GM20000 (cell line): ENCODE results near the gene STXBP6.
"Not testable (repeated sequence)": the region's sequence is repeated elsewhere in the genome, so short reads cannot be mapped to it uniquely, and the experiment has no call there.

Source experiments
- DNase-seq: peaks from one replicate; pipeline ENCODE4 v3.0.0; 2012; ENCODE audit warnings: low spot score
- CTCF ChIP-seq: IDR thresholded peaks from 2 replicates; pipeline ENCODE4 v1.5.1; 2012; ENCODE audit warnings: mild to moderate bottlenecking, control low read depth; ENCODE audit errors: extremely low read depth, missing control alignments

STXBP6 gene

GRCh38 chr14:24941719-24942118 is 108.2 kb downstream of the STXBP6 start:
- DNase-seq: no peak
- no peak for TF ChIP-seq CTCF

- no peak for DNase-seq
- TF ChIP-seq CTCF: no peak
These were observed 109.6 kb downstream of the STXBP6 start for GRCh38 chr14:24940213-24940783.

GRCh38 chr14:24938593-24938992 is 111.4 kb downstream of the STXBP6 start:
- no peak for TF ChIP-seq CTCF
- no peak for DNase-seq

GRCh38 chr14:24937300-24937699 is 112.6 kb downstream of the STXBP6 start:
- no peak for TF ChIP-seq CTCF
- DNase-seq: no peak

GRCh38 chr14:24936773-24937172 is 113.2 kb downstream of the STXBP6 start:
- not testable (repeated sequence) for DNase-seq

GRCh38 chr14:24935796-24936195 is 114.2 kb downstream of the STXBP6 start:
- TF ChIP-seq CTCF: no peak
- no peak for DNase-seq

GRCh38 chr14:24928386-24928900 is 121.5 kb downstream of the STXBP6 start:
- DNase-seq: no peak
- no peak for TF ChIP-seq CTCF

- TF ChIP-seq CTCF: no peak
- no peak for DNase-seq
These were observed 122.1 kb downstream of the STXBP6 start for GRCh38 chr14:24927809-24928208.
